Right lobe of liver (tissue), 4 donors: Measurements from ENCODE around the gene ZBTB7B.

Experiments
- POLR2A ChIP-seq: fragments of 450-650 bp; IDR thresholded peaks from one replicate; pipeline ENCODE4 v1.6.1; 2017; ENCODE audit warnings: antibody characterized with exemption, mild to moderate bottlenecking
- TF ChIP-seq, protein P1 (sequence below), 4 donors: fragments of 200-600 bp in 3 of 4; fragments of 450-650 bp in 1 of 4; IDR thresholded peaks; one replicate each; pipeline versions ENCODE4 v1.5.1 to v1.8.0; 2016 to 2022; ENCODE audit warnings: antibody characterized with exemption in 4 of 4, mild to moderate bottlenecking in 2 of 4
- donor health status: DM: no; HTN: no; CAD: no.
- donor health status: DM: no; HTN: no; CAD: no.
- donor health status: DM: no; HTN: yes; CAD: no.

DNA sequence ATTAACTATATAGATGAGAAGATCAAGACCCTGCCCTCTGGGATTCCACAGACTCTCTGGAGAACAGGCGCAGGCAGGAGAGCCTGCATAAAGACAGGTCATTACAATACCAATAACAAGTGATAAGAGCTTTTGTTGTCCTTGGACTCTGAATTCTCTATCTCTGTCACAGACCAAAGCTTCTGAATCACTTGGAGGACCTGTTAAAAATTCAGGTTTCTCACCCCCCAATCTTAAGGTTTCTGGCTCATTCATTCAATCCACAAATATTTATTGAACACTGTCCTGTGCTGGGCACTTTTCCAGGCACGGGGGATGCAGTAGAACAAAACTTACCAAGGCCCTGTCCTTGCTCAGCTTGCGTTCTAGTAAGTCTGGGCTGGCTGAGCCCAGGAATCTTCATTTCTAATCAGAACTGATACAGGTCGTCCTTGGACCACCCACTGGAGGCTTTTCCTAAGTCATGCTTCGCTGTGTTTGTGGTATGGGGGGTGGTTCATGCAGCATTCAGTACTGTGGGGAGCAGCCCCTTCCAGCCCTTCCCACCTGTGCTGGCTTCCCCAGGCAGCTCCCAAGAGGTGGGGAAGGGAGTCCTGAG, 62.3 kb downstream of the ZBTB7B start:
- TF ChIP-seq, protein P1, sequence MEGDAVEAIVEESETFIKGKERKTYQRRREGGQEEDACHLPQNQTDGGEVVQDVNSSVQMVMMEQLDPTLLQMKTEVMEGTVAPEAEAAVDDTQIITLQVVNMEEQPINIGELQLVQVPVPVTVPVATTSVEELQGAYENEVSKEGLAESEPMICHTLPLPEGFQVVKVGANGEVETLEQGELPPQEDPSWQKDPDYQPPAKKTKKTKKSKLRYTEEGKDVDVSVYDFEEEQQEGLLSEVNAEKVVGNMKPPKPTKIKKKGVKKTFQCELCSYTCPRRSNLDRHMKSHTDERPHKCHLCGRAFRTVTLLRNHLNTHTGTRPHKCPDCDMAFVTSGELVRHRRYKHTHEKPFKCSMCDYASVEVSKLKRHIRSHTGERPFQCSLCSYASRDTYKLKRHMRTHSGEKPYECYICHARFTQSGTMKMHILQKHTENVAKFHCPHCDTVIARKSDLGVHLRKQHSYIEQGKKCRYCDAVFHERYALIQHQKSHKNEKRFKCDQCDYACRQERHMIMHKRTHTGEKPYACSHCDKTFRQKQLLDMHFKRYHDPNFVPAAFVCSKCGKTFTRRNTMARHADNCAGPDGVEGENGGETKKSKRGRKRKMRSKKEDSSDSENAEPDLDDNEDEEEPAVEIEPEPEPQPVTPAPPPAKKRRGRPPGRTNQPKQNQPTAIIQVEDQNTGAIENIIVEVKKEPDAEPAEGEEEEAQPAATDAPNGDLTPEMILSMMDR (IDR thresholded peaks at IDR 0.05): no peak
- TF ChIP-seq POLR2A: no peak
